NCI-H748 treated with DMSO at 0.1 percent for 48 hours (cell line): ENCODE measurements around the gene ARHGEF4.
"Not testable (repeated sequence)": the region's sequence is repeated elsewhere in the genome, so short reads cannot be mapped to it uniquely, and the experiment has no call there.

ENCODE experiments used
- DNase-seq: peaks from one replicate; lab custom pipeline; 2025; lab: John Stamatoyannopoulos, UW

Gene ARHGEF4

DNA sequence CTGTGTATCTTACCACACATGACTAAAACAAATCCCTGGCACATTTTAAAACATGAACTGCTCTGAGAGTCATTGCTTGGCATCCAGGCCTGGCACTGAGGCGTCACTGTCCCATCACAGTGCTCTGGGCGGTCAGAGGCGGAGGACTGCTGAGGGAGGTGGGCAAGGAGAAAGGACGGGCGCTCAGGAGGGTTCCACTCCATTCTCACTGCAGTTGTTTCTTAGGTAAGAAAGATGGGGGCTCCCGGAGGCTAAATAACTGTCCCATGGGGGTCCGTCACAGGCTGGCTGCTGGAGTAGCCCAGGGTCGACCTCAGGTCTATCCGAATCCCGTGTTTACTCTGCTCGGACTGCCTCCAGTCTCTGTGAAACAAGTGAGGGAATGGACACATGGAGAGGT lies 139.0 kb downstream of the ARHGEF4 start:
- DNase-seq = no peak

DNA sequence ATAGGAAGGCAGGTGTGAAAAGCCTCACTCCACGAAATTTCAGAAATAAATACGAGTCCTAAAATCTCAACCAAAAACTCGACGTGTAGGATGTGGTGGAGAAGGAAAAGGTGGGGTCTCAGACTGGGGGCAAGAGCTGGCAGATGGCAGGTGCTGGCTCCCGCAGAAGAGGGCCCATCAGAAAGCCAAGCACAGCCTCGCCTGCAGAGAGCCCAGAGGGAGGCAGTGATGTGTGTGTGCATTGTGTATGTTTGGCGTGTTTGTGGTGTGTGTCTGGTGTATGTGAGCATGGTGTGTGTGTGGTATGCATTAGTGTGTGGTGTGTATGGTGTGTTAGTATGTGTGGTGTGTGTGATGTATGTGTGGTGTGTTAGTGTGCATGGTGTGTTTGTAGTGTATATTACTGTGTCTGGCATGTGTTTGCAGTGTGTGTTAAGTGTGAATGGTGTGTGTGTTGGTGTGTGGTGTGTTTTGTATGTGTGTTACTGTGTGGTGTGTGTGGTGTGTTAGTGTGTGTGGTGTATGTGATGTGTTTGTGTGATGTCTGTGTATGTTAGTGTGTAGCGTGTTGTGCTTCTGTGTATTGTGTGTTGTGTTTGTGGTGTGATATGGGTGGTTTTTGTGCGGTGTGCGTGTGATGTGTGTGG lies 140.0 kb downstream of the ARHGEF4 start:
- no peak for DNase-seq

DNA sequence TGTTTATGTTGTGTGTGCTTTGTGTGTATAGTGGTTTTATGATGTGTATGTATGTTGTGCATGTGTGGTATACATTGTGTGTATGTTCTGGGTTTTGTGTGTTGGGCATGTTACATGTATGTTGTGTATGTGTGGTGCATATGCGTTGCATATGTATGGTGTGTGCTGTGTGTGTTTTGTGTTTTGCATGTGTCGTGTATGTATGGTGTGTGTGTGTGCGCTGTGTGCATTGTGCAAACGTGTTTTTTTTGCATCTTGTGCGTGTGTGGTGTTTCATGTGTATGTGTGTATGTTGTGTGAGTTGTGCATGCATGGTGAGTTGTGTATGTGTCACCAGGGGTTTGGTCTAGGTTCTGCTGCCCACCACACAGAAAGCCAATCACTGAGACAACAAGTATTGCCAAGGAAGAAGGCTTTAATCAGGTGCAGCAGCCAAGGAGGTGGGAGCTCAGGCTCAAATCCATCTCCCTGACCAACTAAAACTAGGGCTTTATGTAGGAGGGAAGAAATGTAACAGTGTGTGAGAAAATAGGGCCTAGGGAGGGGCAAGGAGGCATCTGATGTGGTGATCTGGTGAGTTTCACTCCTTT lies 140.8 kb downstream of the ARHGEF4 start:
- no peak for DNase-seq

DNA sequence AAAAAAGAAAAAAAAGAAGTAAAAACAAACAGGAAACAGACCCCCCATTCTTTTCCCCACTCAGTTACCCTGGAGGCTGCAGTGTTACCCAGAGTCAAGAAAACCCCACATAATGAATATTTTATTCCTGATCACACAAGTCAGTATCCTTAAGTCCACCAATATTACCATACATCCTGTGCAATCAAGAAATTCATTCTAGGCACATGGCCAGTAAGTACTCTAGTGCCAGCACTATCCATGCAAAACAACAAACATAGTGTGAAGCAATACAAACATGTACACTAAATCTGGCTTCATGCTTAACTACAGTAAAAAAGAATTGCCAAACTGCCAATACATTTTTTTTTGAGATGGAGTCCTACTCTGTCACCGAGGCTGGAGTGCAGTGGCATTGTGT lies 145.0 kb downstream of the ARHGEF4 start:
- DNase-seq = no peak

DNA sequence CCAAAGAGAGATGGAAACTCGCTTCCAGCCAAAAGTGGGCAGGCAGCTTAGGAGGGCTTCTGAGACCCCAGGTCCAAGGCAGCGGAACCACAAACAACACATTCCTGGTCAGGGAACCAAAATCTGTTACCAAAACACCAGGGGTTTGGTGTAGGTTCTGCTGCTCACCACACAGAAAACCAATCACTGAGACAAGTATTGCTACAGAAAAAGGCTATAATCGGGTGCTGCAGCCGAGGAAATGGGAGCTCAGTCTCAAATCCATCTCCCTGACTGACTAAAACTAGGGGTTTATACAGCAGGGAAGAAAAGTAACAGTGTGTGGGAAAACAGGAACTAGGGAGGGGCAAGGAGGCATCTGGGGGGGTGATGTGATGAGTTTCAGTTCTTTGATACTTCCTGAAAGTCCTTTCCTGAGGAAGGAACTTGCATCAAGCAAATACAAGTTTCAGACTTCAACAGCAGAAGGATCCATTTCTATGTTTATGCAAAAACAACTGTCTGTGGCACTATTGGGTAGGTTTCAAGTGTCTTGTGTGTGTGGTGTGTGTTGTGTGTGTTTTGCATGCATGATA lies 148.6 kb downstream of the ARHGEF4 start:
- no peak for DNase-seq

DNA sequence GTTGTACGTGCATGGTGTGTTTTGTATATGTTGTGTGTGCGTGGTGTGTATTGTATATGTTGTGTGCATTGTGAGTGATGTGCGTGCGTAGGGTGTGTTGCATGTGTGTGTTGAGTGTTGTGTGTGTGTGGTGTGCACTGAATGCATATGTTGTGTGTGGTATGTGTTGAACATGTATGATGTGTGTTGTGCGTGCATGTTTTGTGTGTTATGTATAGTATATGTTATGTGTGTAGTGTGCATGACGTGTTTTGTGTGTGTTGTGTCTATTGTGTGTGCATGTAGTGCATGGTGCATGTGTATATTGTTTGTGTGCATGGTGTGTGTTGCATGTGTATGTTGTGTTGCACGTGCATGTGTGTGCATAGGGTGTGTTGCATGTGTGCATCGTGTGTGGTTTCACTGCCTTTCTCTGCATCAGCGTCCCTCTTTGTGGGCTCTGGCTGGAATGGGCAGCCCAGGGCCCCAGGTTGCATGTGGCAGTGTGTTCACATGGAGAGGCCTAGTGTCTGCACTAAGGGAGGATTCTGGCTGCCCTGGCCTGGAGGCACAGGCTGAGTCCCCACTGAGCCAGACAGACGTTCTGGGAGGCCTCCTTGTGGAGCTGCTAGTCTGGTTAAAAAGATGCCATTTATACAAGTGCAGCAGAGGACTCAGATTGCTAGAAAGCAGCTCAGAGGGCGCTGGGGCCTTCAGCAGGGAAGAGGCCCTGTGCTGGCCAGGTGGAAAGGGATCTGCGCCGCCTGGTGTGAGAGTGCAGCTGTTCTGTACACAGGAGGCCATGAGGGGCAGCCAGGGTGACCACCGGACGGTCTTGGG lies 149.3 kb downstream of the ARHGEF4 start:
- no peak for DNase-seq

DNA sequence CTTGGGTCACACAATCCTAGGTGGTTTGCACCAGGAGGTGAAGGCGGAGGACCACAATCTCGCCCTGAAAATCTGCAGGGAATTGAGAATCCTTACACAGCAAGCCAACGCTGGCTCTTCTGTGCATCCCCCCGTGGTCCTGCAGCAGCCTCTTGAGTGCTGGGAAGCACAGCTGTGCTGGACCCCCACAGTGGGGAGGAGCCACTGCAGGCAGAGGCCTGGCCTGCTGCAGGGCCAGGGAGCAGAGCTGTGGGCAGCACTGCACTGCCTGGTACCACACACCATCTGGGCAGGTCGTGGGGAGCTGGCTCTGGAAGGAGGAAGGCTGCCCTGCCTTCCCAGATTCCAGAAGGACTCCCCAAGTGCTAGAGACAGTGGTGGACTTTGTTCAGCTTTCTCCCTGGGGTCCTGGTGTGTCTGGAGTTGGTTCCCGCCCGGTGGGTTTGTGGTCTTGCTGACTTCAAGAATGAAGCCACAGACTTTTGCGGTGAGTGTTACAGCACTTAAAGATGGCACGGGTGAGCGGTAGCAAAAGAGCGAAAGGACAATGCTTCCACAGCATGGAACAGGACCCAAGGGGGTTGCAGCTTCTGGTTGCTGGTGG lies 150.3 kb downstream of the ARHGEF4 start:
- no peak for DNase-seq

DNA sequence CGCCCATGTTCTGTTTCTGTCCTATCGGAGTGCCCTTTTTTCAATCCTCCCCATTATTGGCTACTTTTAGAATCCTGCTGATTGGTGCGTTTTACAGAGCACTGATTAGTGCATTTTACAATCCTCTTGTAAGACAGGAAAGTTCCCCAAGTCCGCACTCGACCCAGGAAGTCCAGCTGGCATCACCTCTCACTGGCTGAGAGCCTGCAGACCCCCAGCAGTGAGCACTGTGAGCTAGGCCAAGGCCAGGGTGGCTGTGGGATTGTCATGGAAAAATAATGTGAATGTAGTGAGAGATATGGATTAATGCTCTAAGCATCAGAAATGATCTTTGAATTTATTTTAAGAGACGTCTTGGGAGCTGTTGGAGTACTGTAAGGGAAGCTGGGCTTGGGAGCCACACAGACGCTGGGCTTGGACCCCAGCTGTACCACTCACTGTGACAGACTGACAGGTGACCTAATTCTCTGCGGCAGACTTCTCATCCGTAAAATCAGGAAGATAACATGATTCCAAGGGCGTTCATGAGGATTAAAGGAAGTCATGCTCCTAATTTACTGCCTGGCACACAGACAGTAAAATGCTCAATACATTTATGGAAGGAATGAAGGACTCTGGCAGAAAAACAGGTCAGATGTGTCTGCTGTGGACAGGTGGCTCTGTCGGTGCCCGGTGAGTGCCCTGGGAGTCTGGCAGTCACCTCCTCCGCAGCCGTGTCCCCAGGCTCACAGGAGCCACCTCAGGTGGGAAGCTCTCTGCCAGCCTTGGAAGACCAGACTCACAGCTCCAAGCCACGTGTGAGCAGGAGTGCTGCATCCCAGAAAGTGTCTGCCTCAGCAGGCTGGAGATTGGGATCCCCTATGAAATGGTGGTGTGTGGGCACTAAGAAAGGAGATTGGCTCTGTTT lies 151.1 kb downstream of the ARHGEF4 start:
- no peak for DNase-seq

DNA sequence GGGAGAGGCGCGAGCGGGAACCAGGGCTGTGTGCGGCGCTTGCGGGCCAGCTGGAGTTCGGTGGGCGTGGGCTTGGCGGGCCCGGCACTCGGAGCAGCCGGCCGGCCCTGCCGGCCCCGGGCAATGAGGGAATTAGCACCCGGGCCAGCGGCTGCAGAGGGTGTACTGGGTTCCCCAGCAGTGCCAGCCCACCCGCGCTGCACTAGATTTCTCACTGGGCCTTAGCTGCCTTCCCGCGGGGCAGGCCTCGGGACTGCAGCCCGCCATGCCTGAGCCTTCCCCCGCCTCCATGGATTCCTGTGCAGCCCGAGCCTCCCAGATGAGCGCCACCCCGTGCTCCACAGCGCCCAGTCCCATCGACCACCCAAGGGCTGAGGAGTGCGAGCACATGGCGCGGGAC lies 154.7 kb downstream of the ARHGEF4 start:
- DNase-seq = not testable (repeated sequence)

DNA sequence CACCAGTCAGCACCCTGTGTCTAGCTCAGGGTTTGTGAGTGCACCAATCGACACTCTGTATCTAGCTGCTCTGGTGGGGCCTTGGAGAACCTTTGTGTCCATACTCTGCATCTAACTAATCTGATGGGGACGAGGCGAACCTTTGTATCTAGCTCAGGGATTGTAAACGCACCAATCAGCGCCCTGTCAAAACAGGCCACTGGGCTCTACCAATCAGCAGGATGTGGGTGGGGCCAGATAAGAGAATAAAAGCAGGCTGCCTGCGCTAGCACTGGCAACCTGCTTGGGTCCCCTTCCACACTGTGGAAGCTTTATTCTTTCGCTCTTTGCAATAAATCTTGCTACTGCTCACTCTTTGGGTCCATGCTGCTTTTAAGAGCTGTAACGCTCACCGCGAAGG lies 155.3 kb downstream of the ARHGEF4 start:
- not testable (repeated sequence) for DNase-seq

DNA sequence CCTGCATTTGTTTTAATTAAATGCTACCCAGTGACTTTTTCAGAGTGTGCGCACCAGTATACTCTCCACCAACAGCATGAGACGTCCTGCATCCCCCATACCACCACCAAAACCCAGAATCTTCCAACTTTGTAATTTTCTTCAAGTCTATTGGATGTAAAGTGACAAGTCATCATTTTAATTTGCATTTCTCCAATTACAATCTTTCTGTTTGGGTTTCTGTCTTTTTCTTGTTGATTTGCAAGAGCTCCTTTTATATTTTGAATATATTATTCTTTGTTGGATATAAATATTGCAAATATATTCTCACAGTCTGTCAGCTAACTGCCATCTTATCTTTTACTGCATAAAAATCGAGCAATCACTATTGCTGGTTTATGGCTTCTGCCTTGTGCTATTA lies 160.0 kb downstream of the ARHGEF4 start:
- DNase-seq = no peak

DNA sequence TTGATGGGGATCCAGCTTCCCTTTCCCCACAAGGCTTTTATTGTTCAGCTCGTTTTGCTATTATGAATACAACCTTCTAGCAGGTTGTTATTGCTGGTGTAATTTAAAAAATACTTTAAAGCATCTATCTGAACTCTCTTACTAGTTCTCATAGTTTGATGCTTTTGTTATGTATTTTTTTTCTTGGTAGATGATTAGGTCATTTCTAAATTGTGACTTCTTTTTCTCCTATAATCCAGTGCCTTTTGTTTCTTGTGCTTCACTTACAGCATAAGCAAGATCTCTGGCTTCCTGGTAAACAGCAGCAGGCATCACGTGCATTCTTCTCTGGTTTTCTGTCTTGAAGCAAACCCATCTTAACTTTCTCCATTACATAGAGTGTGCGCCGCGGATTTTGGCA lies 160.5 kb downstream of the ARHGEF4 start:
- DNase-seq = no peak

DNA sequence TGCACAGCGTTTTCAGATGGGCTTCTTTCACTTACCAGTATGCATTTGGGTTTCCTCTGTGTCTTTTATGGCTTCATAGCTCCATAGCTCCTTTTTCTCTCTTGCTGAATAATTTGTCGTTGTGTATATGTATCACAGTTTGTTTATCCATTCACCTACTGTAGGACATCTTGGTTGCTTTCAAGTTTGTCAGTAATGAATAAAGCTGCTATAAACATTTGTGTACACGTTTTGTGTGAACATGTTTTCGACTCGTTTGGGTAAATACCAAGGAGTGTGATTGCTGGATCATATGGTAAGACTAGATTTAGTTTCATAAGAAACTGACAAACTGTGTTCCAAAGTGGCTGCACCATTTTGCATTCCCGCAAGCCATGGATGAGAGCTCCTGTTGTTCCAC lies 161.8 kb downstream of the ARHGEF4 start:
- DNase-seq = no peak

DNA sequence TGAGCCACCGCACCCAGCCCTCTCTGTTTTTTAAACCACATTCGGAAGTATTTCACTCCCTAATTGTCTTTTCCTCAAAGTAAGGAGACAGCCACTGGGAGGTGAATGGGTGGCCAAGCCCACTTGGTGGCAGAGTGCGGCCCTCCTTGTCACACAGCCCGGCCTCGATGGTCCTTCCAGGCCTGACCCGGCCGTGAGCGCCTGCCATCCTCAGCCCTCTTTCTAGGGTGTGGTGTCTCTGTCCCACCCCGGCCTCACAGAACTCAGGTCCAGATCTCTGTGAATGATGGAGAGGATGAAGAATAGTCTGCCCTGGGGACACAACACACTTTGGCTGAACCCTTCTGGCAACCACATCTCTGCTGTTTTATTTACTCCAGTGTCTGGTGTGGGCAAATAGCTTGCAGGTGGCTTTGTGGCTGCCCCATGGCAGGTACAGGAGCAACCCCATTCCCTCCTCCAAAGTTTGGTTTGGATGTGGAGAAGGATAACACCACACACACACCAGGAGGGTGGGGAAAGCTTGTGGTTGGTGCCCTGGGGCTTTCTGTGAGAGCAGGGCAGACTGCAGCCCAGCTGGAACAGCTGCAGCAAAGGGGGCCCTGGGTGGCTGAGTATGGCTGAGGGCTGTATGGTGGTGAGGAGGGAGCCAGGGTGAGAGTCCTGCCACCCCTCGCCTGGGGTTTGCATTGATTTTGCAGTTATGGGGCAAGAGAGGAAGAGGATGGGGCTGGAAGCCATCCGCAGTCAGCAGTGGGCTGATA lies 167.9 kb downstream of the ARHGEF4 start:
- DNase-seq = no peak

DNA sequence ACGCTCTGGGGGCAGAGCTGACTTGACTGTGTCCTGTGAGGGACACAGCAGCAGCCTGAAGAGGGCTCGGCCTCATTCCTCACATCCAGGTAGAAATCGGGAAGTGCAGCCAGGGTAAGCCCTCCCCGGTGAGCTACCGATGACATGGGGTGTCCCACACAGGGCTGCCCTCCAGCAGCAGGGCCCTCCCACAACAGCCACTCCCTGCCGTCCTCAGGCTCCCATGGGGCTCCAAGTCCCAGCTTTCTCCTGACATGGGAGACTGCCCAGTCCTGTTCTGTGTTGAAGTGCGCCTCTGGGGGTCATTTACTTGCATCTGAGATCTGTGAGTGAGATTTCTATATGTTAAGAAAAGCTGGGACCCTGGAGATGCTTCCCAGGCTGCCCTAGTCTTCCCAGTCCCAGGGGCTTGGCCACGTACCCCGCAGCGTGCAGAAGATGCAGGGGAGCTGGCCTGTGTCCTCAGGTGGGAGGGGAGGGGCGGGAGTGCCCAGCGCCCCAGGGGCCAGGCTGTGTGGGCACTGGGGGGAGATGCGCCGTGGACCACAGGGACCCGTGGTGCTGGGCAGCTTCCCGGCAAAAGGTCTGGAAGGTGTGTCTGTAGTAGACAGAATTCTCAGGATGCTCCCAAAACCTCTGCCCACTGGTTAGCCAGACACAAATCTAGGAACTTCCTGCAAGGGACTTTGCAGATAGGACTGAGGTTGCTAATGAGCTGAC lies 168.7 kb downstream of the ARHGEF4 start:
- no peak for DNase-seq

DNA sequence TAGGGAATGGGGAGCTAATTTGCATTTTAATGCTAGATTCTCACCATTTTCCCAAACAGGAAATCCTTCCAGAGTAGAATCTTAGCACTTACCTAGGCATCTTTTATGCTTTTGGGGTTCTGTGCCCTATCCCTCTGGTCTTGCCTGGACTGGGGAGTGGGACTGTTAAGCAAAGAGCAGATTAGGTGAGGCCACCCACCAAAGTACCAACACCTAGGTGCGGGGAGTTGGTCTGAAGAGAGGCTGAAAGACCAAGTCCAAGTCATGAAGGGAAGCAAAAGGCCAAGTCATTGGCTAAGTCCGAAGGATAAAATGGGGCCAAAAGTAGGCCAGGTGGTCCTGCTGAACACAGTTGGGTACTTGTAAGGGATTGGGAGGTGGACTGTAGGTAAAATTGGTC lies 169.8 kb downstream of the ARHGEF4 start:
- DNase-seq = no peak

DNA sequence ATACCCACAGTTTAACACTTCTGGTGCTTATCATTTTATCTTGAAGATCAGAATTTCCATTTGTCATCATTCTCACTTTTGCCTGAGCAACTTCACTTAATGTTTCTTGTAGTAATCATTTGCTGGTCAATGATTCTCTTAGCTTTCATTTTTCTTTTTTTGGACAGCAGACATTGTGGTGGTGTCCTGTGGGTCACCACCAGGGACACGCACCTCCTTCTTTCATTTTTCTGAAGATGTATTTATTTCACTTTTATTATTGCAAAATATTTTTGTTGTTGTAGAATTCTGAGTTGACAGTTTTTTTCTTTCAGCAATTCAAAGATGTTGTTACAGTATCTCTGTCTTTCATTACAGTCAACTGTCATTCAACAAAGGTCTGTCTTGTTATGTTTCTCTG lies 172.3 kb downstream of the ARHGEF4 start:
- DNase-seq = no peak

DNA sequence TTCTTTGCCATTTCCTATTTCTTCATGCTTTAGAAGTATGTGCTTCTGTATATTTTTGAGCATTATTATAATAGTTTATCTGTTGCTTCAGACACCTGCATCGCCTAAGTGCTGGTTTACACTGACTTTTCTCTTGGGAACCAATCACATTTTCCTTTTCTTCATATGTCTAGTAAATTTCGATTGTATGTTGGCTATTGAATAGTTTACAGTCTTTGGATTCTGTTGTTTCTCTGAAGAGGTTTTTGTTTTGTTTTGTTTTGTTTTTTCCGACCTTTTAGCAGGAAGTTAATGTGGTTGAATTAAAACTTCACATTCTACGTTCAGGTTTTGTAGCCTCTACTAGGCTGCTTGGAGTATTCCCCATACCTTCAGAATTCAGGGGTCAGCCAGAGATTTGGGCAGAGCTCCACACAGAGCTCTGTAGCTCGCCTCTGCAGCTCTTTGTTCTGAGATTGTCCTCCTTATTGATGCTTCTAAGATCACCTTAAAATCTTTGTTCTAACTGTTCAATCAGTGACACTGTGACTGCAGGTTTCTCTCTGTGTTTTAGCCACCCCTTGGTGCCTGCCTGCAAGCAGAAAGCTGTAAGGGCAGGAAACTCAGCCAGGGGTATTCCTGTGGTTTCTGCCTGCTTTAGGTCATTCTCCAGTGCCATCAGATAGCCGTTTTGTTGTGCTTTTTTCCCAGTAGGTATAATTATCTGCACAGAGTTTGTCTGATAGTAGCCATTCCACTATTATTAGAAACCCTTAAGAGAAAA lies 173.2 kb downstream of the ARHGEF4 start:
- no peak for DNase-seq

DNA sequence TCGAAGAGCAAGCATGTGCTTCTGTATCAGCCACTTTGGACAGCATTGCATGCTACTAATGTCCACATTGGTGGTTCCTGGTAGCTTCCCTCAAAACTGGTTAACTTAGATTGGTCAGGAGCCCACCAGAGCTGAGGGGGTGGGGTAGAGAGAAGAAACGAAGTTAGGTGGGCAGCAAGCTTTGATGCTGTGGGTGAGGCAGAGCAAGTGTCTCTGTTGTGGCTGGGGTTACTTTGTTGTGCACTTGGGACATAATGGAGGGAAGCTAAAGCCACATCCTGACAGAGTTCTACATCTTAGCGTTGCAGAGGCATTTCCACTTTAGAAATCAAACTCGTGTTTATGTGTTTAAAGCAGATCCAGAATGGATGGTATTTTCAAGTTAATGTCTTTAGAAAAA lies 173.9 kb downstream of the ARHGEF4 start:
- no peak for DNase-seq
